Common myeloid progenitor, CD34-positive (primary cell): ENCODE measurements around the gene ZSWIM9.

ENCODE experiments used
- CTCF ChIA-PET: fragments of 350-600 bp; sonication (Branson Sonifier 250); formaldehyde crosslinking; loops from one replicate; lab custom pipeline; 2021; ENCODE audit warnings: antibody characterized with exemption; lab: Charles Lee
- POLR2A ChIA-PET: fragments of 350-600 bp; sonication (Branson Sonifier 250); formaldehyde crosslinking; loops from one replicate; lab custom pipeline; 2021; ENCODE audit warnings: antibody characterized with exemption; lab: Charles Lee
- DNase-seq, 3 donors: peaks; one replicate each; pipeline versions ENCODE4 v3.0.0 to v3.0.0-alpha.2; 2013
- H3K27ac ChIP-seq, 2 experiments: 1 replicate in 1 of 2; 2 replicates in 1 of 2; pipeline ENCODE4 v1.7.0; 2013; ENCODE audit warnings: inconsistent platforms in 2 of 2, low read length in 2 of 2, mild to moderate bottlenecking in 2 of 2, low read depth in 1 of 2, moderate library complexity in 1 of 2; ENCODE audit not compliant: severe bottlenecking in 2 of 2, insufficient read depth in 1 of 2, poor library complexity in 1 of 2
- H3K27me3 ChIP-seq, 5 experiments: replicated peaks in 2 of 5; 1 replicate in 3 of 5; 2 replicates in 2 of 5; pipeline versions ENCODE4 v1.6.1 to v1.7.0; 2013; ENCODE audit warnings: low read length in 4 of 5, mild to moderate bottlenecking in 2 of 5, moderate library complexity in 2 of 5, inconsistent platforms in 1 of 5; ENCODE audit not compliant: insufficient read depth in 5 of 5, control insufficient read depth in 4 of 5
- H3K36me3 ChIP-seq, 4 experiments: 1 replicate in 2 of 4; 2 replicates in 2 of 4; pipeline versions ENCODE4 v1.6.1 to v1.7.0; 2013; ENCODE audit warnings: low read length in 3 of 4, control low read depth in 1 of 4, mild to moderate bottlenecking in 1 of 4; ENCODE audit not compliant: control insufficient read depth in 4 of 4, insufficient read depth in 4 of 4
- H3K4me1 ChIP-seq, 4 experiments: 1 replicate in 3 of 4; 2 replicates in 1 of 4; pipeline versions ENCODE4 v1.6.1 to v1.7.1; 2013; ENCODE audit warnings: low read length in 3 of 4, mild to moderate bottlenecking in 3 of 4, control low read depth in 1 of 4, inconsistent platforms in 1 of 4, moderate library complexity in 1 of 4; ENCODE audit not compliant: control insufficient read depth in 4 of 4, insufficient read depth in 4 of 4; ENCODE audit errors: control extremely low read depth in 1 of 4
- H3K4me3 ChIP-seq, 7 experiments: 1 replicate in 4 of 7; 2 replicates in 3 of 7; pipeline versions ENCODE4 v1.5.1 to v1.7.0; 2013; ENCODE audit warnings: mild to moderate bottlenecking in 7 of 7, low read length in 6 of 7, moderate library complexity in 6 of 7, inconsistent platforms in 2 of 7, low read depth in 2 of 7, control low read depth in 1 of 7; ENCODE audit not compliant: insufficient read depth in 4 of 7, control insufficient read depth in 1 of 7; ENCODE audit errors: extremely low read depth in 1 of 7
- H3K9me3 ChIP-seq, 5 experiments: 1 replicate in 4 of 5; 2 replicates in 1 of 5; pipeline versions ENCODE4 v1.6.1 to v1.7.1; 2013; ENCODE audit warnings: low read length in 4 of 5, mild to moderate bottlenecking in 2 of 5, inconsistent platforms in 1 of 5, low read depth in 1 of 5, moderate library complexity in 1 of 5; ENCODE audit not compliant: control insufficient read depth in 4 of 5, insufficient read depth in 2 of 5; ENCODE audit errors: control extremely low read depth in 1 of 5
- WGBS: methylation state at CpG from one replicate; pipeline ENCODE4 v1.1.5; 2013; ENCODE audit not compliant: insufficient coverage; 5-methylcytosine and 5-hydroxymethylcytosine counted together

The ZSWIM9 gene

GRCh38 chr19:48244281-48244680 is 73.8 kb downstream of the ZSWIM9 start:
- no peaks in the 10 kb centered on the region for H3K27me3 ChIP-seq
- H3K4me3 ChIP-seq, result peak overlapping the region in 6 of 7 experiments; percentile 23 to 64 (median 46)
- H3K36me3 ChIP-seq, result peaks cover 8 to 46% (median 21%) of the 10 kb centered on the region in 4 experiments
- H3K27ac ChIP-seq, result peak overlapping the region; percentile 19 to 63
- ChIA-PET CTCF (interaction anchor here (1.1 to 1.3 kb wide), 4 partner anchors 10 to 16 kb away, joined by 3 to 5 read pairs (median 4); no protein-coding TSS in a partner anchor), POLR2A (no interaction called here)
- peaks cover 21 to 44% (median 27%) of the 10 kb centered on the region in 4 experiments for H3K4me1 ChIP-seq
- DNase-seq, result peak; percentile 40 to 60 (median 52)
- 7% methylated on average over 4 of the region's 5 CpGs for WGBS
- H3K9me3 ChIP-seq, result no peaks in the 10 kb centered on the region

- ChIA-PET POLR2A (no interaction called here), CTCF (interaction anchor here (0.7 kb wide), 1 partner anchor 34 kb away, joined by 3 read pairs; no protein-coding TSS in a partner anchor)
- H3K4me3 ChIP-seq, result peak overlapping the region in 1 of 7 experiments; percentile 3
- WGBS, result 89% methylated on average over 5 of the region's 5 CpGs
- no peaks in the 10 kb centered on the region for H3K27me3 ChIP-seq
- H3K4me1 ChIP-seq, result peaks cover 33 to 58% (median 40%) of the 10 kb centered on the region in 4 experiments
- H3K36me3 ChIP-seq, result peaks cover 0 to 30% (median 15%) of the 10 kb centered on the region in 4 experiments
- H3K27ac ChIP-seq, result no peak overlapping the region
- no peak for DNase-seq
- no peaks in the 10 kb centered on the region for H3K9me3 ChIP-seq
Observed at GRCh38 chr19:48246101-48246500, 75.6 kb downstream of the ZSWIM9 start.

- DNase-seq, result no peak
- Histone ChIP-seq H3K4me3 (peak overlapping the region in 1 of 7 experiments; percentile 8), H3K4me1 (peaks cover 34 to 69% (median 51%) of the 10 kb centered on the region in 4 experiments), H3K9me3 (no peaks in the 10 kb centered on the region), H3K27me3 (no peaks in the 10 kb centered on the region), H3K27ac (peak overlapping the region in 1 of 2 experiments; percentile 47), H3K36me3 (peaks cover 0 to 25% (median 12%) of the 10 kb centered on the region in 4 experiments)
- WGBS, result 100% methylated on average over 2 of the region's 3 CpGs
- ChIA-PET CTCF (no interaction called here), POLR2A (no interaction called here)
Observed at GRCh38 chr19:48247212-48247611, 76.7 kb downstream of the ZSWIM9 start.
